GM19239 (cell line): Measurements from ENCODE around the gene ATP2B1.
"Not testable (repeated sequence)": the region's sequence is repeated elsewhere in the genome, so short reads cannot be mapped to it uniquely, and the experiment has no call there.

Experiments used
- DNase-seq: peaks from one replicate; pipeline ENCODE4 v3.0.0; 2011; ENCODE audit warnings: low spot score; ENCODE audit not compliant: insufficient read length
- FAIRE-seq: peaks from 2 replicates; lab custom pipeline; 2011; peaks lifted over from hg19 to GRCh38; lab: Jason Lieb, UNC

Gene ATP2B1

DNA sequence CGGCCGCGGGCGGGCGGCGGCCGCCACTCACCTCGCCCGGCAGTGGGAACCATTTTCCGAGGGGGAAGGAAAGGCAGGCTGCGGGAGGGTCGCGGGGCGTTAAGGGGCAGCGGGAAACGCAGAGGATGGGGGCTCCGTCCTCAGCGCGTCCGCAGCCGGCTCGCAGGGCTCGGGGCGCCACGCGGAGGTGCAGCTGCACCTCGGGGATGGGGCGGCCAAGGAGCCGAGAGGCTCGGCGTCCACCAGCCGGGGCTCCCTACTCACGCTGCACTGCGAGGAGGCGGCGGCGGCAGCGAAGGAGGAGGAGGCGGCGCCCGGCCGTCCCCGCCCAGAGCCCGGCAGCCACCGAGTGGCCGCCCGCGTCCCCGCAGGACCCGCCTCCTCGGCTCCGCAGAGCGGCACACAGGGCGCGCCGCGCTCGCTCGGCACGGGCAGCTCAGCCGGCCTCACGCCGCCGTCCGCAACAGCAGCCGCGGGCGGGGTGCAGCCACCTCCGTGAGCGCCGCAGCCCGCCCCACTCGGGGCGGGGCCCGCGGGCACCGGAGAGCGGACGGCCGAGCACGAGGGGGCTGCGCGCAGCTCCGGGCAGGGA is at the start of gene ATP2B1:
ATP2B1 (minus strand) TSS at position 274 of the 592 bp plus-strand sequence. CDS start 52,952 bp downstream, outside the sequence.
- no peak for FAIRE-seq
- peak; percentile 63 for DNase-seq

DNA sequence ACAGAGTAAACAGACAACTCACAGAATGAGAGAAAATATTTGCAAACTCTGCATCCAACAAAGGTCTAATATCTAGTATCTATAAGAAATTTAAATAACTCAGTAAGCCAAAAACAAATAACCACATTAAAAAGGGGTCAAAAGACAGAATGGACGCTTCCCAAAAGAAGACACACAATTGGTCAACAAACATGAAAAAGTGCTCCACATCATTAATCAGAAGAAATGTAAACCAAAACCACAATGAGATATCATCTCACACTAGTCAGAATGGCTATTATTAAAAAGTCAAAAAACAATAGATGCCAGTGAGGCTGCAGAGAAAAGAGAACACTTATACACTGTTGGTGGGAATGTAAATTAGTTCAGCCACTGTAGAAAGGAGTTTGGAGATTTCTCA is 49.3 kb upstream of the ATP2B1 start:
- not testable (repeated sequence) for FAIRE-seq, DNase-seq

DNA sequence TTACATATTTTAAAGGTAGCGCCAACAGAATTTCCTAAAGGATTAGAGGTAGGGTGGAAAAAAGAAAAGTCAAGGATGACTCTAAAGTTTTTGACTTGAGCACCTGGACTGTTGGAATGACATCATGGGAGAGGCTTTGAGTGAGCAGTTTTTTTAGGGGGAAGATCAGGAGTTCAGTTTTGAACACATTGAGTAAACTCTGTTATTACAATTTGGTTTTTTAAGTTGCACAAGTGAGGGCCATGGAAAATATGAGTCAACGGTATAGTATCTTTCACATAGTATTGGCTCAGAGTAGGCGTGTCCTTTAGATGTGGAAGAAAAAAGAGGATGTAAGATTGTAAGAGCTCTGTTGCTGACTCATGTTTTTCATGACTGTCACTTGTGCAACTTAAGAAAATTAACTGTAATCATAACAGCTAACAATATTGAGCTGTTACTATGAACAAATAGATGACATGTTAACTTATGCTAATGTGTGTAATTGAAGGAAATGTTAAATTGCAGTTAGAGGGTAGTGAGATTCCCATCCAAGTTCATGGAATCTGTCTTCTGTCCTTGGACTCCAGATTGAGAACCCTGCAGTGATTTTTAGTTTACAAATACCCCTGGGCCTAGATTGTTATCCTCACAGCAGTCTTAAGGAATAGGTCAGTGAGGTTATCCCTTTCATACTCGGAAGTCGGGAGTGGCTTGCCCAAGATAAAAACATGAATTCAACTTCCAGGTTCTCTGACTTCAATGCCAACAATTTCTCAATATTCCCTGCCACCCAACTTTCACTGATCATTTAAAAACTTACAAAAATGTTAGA is 48.2 kb upstream of the ATP2B1 start:
- FAIRE-seq: peak; percentile 94
- peak; percentile 28 for DNase-seq

DNA sequence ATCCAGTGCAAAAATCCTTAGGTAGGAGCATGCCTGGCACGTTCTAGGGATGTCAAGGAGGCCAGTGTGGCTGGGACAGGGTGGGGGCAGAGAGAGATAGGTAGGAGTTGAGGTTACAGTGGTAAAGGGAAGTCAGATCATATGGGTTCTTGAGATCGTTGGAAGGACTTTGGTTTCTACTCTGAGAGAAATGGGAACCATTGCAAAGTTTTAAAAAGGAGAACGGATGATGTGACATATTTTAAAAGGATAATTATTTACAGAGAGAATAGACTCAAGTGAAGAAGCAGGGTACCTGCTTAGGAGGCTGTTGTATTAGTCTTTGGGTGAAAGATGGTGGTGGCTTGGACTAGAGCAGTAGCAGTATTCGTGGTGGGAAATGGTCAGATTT is 47.6 kb upstream of the ATP2B1 start:
- FAIRE-seq: peak; percentile 48
- no peak for DNase-seq

DNA sequence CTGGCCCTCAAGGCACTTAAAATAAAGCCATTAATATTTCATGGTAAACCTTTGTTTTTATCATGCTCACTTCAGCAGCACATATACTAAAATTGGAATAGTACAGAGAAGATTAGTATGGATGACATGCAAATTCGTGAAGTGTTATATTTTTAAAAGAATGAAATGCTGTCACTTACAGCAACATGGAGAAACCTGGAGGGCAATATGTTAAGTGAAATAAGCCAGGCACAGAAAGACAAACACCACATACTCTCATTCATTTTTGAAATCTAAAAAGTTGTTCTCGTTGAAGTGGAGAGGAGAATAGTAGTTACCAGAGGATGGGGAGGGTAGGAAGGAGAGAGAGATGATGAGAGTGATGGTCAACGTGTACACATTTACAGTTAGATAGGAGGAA is 45.4 kb upstream of the ATP2B1 start:
- no peak for DNase-seq
- no peak for FAIRE-seq

DNA sequence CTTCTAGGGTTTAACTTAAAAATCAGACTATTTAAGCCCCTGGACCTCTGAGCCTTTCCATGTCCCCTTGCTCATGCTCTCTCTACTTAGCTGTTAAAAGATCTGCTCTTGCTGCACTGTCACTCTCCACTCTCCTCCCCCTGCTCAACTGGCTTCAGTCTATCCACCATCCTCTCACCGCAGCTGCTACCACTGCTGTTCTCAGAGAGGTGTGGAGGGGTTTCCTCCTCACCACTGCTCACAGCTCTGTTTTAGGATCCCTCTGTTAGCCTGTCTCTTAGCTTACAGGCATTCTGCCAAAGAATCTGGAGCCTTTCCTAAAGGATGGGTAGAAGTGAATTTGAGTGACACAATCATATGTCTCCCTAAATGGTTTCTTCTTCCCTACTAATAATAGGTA is 43.7 kb upstream of the ATP2B1 start:
- DNase-seq (no peak), FAIRE-seq (no peak)

DNA sequence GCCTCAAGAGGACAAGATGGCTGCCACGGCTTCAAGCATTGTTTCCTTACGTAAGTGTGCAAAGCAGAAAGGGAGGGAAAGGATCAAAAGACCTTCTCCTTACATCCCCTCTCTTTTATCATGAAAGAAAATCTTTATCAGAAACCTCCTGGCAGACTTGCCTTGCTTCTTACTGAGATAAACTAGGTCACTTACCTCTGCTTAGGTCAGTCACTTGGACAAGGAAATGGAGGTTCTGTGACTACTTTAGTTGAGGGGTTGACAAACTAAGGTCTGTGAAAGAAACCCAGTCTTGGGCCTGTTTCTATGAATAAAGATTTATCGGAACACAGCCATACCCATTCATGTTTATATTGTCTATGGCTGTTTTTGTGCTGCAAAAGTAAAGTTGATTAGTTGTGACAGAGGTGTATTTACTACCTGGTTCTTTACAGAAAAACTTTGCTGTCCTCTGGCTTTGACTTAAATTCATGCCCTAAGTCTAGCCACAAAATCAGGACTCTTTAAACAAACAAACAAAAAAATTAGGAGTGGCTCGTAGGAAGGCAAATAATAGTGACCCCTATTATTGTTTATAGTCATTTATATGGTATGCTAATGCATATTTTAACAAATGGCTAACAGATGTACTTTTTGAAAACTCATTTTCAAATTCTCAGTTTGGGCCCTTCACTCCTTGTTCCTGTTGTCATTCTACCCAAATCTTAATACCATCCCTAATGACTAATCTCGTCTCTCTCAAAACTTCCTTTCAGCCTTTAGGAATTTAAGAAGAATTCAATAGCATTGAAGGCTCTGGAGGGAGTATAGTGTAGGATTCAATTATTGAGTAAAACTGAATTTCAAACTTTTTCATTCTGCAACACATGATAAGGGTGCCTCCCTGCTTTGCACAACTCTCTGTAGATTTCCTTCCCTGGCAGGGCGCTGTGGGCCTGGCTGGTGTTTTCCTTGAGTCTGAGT is 42.0 kb upstream of the ATP2B1 start:
- FAIRE-seq: peak; percentile 8

DNA sequence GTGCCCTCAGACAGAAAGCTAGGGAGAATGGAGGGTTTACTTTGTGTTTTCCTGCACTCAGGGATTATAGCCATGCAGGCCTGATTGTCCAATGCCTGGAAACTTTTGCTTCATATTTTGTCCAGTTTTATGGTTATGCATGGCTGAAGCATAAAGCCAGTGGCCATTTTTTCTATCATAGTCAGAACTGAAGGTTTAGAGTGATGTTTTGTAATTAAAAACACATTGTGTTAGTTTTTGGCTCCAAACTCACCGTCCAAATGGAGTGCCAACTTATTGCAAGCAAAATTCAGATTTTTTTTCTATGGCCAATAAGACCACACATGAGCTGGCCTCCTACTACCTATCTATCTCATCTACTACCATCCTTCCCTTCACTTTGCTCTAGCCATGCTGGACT is 40.2 kb upstream of the ATP2B1 start:
- DNase-seq (no peak), FAIRE-seq (no peak)

More for the DNA sequence above, 42.0 kb upstream of the ATP2B1 start:
- DNase-seq: no peak

DNA sequence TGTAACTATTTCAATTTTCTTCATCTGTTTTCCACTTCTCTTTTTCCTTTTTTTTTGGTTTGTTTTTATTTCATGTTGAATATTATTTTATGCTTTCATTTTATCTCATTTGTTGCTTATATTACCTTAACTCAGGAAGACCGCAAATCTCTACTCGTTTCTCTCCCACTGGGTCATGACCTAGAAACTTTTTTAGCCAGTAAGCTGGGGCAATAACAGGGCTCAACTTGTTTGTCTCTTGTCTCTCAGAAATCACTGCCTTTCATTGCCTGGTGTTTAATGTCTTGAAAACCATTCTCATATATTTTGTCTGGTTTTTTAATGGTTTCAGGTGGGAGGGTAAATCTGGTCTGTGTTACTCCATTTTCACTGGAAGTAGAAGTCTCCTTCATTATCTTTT is 36.6 kb upstream of the ATP2B1 start:
- FAIRE-seq: no peak
- DNase-seq: no peak

DNA sequence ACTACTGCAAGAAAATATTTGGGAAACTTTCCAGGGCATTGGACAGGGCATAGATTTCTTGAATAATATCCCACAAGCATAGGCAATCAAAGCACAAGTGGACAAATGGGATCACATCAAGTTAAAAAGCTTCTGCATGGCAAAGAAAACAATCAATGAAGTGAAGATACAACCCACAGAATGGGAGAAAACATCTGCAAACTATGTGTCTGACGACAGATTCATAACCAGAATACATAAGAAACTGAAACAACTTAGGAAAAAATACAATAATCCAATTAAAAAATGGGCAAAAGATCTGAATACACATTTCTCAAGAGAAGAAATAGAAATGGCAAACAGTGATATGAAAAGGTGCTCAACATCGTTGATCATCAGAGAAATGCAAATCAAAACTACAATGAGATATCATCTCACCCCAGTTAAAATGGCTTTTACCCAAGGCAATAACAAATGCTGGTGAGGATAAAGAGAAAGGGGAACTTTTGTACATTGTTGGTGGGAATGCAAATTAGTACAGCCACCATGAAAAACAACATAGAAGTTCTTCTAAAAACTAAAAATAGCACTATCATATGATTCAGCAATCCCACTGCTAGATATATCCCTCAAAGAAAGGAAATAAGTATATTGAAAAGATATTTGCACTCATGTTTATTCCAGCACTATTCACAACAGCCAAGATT is 33.8 kb upstream of the ATP2B1 start:
- FAIRE-seq: no peak
- DNase-seq: no peak

DNA sequence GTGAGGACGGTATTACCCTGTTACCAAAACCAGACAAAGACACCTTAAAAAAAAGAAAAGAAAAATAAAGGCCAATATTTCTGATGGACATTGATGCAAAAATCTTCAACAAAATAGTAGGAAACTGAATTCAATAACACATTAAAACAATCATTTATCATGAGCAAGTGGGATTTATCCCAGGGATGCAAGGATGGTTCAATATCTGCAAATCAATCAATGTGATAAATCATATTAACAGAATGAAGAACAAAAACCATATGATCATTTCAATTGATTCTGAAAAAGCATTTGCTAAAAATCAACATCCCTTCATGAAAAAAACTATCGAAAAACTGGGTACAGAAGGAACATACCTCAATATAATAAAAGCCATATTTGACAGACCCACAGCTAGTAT is 32.3 kb upstream of the ATP2B1 start:
- no peak for DNase-seq
- FAIRE-seq: no peak

DNA sequence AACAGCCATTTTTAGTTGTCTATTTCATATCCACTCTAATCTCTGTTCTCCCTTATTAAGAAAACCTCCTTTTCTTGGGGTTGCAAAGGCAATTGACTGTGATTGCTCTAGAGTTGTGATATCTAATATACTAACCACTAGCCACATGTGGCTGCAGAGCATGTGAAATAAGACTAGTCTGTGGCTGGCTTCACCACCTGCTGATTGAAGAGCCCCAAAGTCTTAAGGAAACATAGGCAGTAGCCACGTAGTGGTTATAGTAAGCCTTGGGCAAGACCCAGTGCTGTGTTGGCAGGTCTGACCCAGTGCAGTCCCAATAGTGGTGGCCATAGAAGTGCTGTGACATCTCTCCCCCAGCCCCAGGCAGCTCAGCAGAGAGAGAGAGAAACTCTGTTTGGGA is 28.4 kb upstream of the ATP2B1 start:
- no peak for DNase-seq
- no peak for FAIRE-seq

DNA sequence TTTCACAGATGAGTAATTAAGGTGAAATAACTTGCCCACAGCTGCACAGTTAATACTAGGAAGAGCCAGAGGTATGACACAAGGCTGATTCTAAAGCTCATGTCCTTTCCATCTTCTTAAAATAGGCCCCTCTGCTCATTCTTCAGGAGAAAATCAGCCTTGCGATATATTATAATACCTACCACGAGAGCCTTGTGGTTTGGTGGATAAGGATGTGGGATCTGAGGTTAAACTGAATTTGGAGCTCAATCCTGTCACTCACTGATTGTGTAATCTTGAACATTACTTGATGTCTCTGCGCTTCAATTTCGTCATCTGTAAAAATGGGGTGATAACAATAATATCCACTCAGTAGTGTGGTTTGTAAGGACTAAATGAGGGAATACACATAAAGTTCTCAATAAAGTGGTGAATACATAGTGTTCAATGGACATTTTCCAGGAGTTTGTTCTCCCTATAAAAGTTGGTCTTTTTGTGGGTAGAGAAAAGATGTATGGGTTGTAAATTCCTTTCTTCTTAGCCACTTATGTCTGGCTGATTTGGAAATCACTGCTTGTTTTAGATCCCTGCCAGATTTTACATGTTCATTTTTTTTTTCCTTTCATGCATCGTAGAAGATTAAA is 25.1 kb upstream of the ATP2B1 start:
- no peak for FAIRE-seq
- no peak for DNase-seq

DNA sequence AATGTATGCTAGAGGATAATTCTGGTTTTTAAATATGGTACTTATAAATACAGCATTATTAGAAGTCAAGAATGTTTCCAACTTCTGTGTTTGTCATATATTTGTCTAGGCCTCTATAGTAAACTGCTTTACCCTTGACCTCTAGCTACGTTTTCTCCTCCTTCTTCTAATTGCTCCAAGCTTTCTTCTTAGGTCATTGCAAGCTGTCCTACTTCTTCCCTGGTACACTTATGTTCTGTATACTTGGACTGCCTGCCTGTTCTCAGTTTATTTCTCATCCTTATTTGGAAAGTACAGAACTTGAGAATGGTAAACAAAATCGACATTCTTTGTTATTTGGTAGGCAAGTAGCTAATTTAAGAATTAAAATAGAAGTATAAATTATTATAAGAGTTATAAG is 23.9 kb upstream of the ATP2B1 start:
- DNase-seq (no peak), FAIRE-seq (no peak)

DNA sequence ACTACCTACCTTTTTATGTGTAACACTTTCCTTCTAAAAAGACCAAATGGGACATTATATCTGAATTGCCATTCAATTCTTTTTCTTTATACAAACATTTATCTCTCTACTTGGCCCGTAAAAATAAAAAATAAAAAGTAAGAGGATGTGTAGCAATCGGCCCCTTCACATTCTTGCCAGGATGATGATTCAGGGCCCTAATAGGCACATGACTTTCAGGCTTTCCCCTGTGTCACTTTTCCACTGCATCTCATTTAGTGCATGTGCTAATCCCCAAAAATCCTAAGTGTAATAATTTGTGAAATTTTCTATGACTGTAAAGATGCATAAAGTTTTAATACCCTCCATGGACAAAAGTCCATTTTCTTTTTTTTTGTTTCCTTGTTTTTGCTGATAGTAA is 23.0 kb upstream of the ATP2B1 start:
- FAIRE-seq (no peak), DNase-seq (no peak)

DNA sequence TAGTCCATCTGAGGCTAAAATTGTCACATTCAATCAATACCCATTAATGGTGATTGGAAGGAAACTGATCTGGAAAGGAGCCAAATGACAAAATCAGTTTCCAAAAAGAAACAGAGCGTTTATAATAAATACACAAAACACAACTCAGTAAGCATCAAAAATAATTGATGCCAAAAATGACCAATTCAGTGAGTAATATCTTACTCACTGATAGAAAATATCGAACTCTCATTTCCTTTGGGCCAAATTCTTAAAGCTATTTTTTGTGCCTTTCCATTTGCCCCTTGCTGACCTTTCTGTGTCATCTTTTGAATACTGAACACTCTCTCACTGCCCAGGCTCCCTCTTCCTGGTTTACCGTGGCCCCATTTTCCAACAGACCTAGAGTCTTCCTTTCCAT is 22.5 kb upstream of the ATP2B1 start:
- FAIRE-seq: no peak
- no peak for DNase-seq

DNA sequence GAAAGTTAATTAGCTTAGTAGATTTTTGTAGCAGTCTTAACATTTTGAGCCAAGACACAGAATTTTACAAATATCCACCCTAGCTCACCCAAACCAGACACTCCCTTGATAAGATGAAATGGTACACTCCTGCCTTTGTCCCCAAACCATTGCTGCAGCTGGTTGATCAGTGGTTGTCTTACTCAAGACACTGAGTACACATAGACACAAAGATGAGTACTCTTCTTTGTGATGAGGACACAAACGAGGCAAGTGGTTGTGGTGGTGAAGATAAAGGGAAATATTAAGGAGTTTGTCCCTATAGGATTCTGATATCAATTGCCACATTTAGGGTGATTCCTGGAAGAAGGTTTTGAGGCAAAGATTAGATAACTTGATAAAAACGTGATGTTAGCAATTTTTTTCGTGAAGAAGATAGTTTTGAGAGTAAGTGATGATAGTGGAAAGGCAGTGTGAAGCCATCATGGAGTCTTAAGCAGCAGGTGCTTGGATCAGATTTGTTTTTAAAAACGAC is 21.4 kb upstream of the ATP2B1 start:
- DNase-seq: no peak
- peak; percentile 66 for FAIRE-seq

DNA sequence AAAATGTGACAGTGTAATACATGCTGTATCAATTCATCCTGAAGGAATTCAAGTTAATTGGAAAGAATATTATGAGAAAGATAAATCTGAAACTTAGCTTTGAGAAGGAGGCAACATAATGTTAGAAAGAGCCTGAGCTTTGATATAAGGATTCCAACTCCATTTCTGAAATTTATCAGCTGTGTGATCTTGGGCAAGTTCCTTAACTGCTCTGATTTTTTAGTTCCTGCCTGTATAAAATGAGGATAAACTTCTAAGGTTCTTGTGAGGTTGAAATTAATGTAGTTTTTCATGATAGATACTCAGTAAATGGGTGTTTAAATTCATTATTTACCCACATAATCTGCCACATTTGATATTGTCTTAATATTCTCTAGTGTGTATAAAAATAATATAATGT is 14.6 kb upstream of the ATP2B1 start:
- no peak for DNase-seq
- no peak for FAIRE-seq

DNA sequence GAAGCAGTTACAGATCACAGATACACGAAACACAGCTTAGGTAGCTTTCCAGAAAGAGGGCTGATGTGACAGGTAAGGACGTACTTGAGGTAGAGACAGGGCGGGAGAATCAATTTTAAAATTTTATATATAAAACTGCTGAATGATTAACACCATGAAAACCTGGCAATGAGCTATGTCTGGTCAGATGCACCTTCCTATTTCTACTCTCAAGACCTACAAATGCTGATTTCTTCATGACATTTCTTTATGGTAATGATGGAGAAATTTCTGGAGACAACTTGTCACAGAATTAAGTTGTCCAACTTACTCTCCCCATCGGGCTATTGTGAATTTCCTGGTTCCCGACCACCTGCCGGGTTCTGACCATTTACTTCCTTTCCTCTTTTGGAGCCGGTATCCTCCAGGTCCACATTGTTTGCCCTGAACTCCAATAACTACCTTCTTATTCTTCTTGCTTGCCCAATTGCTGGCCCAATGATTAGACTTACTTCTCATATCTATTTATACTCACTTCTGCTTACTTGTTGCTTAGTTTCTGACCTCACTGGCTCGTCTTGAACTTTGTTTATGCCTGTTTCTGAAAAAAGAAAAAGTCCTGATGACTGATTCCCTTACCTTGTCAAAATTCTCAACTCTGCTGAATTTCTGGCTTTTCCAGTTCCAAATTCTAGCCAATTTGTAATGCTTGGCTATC is 12.8 kb upstream of the ATP2B1 start:
- FAIRE-seq (peak; percentile 66), DNase-seq (no peak)
